Panc1 (cell line): ENCODE results near the gene NRM. TPM values are rescaled to one million over a fixed set of nuclear protein-coding genes. Genes with fewer than 3 reads are reported as not detected.

Experiments used
- ATAC-seq: fragments of 200-7000 bp; cut with Tn5 transposase; 2 replicates; pipeline ENCODE4 v1.9.1; 2020; ENCODE audit warnings: mild to moderate bottlenecking, moderate library complexity
- BruUV-seq: library from RNA; stranded (reverse); fragments of 400-500 nt; replicated peaks from 2 replicates; lab custom pipeline; 2021; lab: Mats Ljungman, UMichigan
- CTCF ChIA-PET: fragments of 300-600 bp; sonication (Branson Sonifier 250); formaldehyde crosslinking; loops from one replicate; lab custom pipeline; 2022; ENCODE audit warnings: antibody characterized with exemption; lab: Charles Lee
- POLR2A ChIA-PET: fragments of 300-600 bp; sonication (Branson Sonifier 250); formaldehyde crosslinking; loops from one replicate; lab custom pipeline; 2022; ENCODE audit warnings: antibody characterized with exemption; lab: Charles Lee
- DNase-seq: peaks from one replicate; pipeline ENCODE4 v3.0.0-alpha.2; 2010; ENCODE audit warnings: low read depth, low spot score
- H3K27ac ChIP-seq: 2 replicates; pipeline ENCODE4 v1.5.1; 2011; ENCODE audit warnings: mild to moderate bottlenecking, low read length, inconsistent platforms
- H3K27me3 ChIP-seq: fragments of 200-500 bp; sonication (Bioruptor generic); 2 replicates; pipeline ENCODE4 v1.6.0; 2014; ENCODE audit warnings: low read length, inconsistent platforms; ENCODE audit not compliant: control insufficient read depth, insufficient read depth
- H3K36me3 ChIP-seq: fragments of 200-500 bp; sonication (Bioruptor generic); 2 replicates; pipeline ENCODE4 v1.5.1; 2014; ENCODE audit warnings: inconsistent platforms, mild to moderate bottlenecking, low read length, moderate library complexity; ENCODE audit not compliant: control insufficient read depth, insufficient read depth
- H3K4me1 ChIP-seq: 2 replicates; pipeline ENCODE4 v1.5.1; 2011; ENCODE audit warnings: inconsistent platforms, mild to moderate bottlenecking, low read length, moderate library complexity; ENCODE audit not compliant: control insufficient read depth, insufficient read depth
- H3K4me3 ChIP-seq, 2 experiments: 2 replicates each; pipeline ENCODE4 v1.5.1; 2011 to 2012; ENCODE audit warnings: low read depth in 2 of 2, low read length in 2 of 2, mild to moderate bottlenecking in 2 of 2, inconsistent platforms in 1 of 2, moderate library complexity in 1 of 2
- H3K9me3 ChIP-seq: fragments of 200-500 bp; sonication (Bioruptor generic); 2 replicates; pipeline ENCODE4 v1.5.1; 2014; ENCODE audit warnings: low read depth, mild to moderate bottlenecking, inconsistent platforms, low read length, moderate library complexity; ENCODE audit not compliant: control insufficient read depth, insufficient read depth
- POLR2AphosphoS5 ChIP-seq: IDR thresholded peaks from 2 replicates; pipeline ENCODE4 v1.6.1; 2012; ENCODE audit warnings: mild to moderate bottlenecking, low read depth, low read length, moderate library complexity
- SIN3A ChIP-seq: IDR thresholded peaks from 2 replicates; pipeline ENCODE4 v1.6.1; 2012; ENCODE audit warnings: low read depth, mild to moderate bottlenecking, low read length, moderate library complexity, borderline replicate concordance; ENCODE audit not compliant: insufficient read depth
- TCF7L2 ChIP-seq: IDR thresholded peaks from 2 replicates; pipeline ENCODE4 v1.6.1; 2011; ENCODE audit warnings: mild to moderate bottlenecking, low read depth, low read length, inconsistent platforms
- in situ Hi-C: cut with HindIII; loops from 2 replicates; pipeline ENCODE4 v1.10.0; 2016; ENCODE audit warnings: low sequenced_read_pairs, low pct_unique_long_range_greater_than_20kb
- intact Hi-C: fragments of 100-400 bp; cut with micrococcal nuclease; formaldehyde crosslinking; loops from one replicate; pipeline ENCODE4 v1.10.0; 2022; ENCODE audit not compliant: unreplicated experiment
- total RNA-seq: library from RNA; stranded (reverse); gene quantifications from one replicate; pipeline ENCODE4 v1.2.1, GENCODE V29; 2021; ENCODE audit not compliant: unreplicated experiment
- TF ChIP-seq, protein P1 (sequence below), 2 experiments: IDR thresholded peaks; 2 replicates each; pipeline ENCODE4 v1.6.1; 2011 to 2012; ENCODE audit warnings: low read depth in 2 of 2, control low read depth in 1 of 2, low read length in 1 of 2, mild to moderate bottlenecking in 1 of 2, moderate library complexity in 1 of 2; ENCODE audit not compliant: insufficient read depth in 1 of 2
- TF ChIP-seq, protein P2 (sequence below): fragments of 450-650 bp; IDR thresholded peaks from 2 replicates; pipeline ENCODE4 v1.5.1; 2017; ENCODE audit warnings: mild to moderate bottlenecking

The NRM gene
- total RNA-seq, 1 experiment from 2014 or later = 21.9 TPM

DNA sequence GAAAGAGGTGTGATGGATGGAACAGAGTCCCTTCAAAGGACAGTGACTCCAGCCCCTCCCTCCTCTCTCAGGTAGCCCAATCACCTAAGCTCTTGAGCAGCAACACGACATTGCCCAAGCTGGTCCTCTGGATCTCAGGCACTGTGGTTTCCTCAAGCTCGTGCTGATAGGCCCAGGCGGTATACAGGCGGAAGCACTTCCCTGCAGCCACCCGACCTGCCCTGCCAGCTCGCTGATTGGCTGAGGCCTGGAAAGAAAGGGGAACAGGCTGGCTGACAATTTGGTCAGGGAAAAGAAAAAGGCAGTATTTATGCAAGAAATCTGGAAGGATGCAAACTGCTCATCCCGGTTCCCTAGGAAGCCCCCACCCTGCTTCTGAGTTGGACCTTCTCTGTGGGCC lies 34.3 kb downstream of the NRM start:
- Histone ChIP-seq H3K4me3 (no peak overlapping the region), H3K36me3 (peaks cover 3% of the 10 kb centered on the region; the same call in 1 of the 2 replicates), H3K4me1 (no peaks in the 10 kb centered on the region), H3K27me3 (no peaks in the 10 kb centered on the region), H3K9me3 (no peaks in the 10 kb centered on the region), H3K27ac (no peak overlapping the region)
- ATAC-seq (no peak), DNase-seq (no peak)
- intact Hi-C loops = no loop called here
- in situ Hi-C loops = no loop called here
- CTCF ChIA-PET = no interaction called here
- TF ChIP-seq SIN3A (no peak), TCF7L2 (no peak), POLR2AphosphoS5 (no peak)
- TF ChIP-seq, protein P1, sequence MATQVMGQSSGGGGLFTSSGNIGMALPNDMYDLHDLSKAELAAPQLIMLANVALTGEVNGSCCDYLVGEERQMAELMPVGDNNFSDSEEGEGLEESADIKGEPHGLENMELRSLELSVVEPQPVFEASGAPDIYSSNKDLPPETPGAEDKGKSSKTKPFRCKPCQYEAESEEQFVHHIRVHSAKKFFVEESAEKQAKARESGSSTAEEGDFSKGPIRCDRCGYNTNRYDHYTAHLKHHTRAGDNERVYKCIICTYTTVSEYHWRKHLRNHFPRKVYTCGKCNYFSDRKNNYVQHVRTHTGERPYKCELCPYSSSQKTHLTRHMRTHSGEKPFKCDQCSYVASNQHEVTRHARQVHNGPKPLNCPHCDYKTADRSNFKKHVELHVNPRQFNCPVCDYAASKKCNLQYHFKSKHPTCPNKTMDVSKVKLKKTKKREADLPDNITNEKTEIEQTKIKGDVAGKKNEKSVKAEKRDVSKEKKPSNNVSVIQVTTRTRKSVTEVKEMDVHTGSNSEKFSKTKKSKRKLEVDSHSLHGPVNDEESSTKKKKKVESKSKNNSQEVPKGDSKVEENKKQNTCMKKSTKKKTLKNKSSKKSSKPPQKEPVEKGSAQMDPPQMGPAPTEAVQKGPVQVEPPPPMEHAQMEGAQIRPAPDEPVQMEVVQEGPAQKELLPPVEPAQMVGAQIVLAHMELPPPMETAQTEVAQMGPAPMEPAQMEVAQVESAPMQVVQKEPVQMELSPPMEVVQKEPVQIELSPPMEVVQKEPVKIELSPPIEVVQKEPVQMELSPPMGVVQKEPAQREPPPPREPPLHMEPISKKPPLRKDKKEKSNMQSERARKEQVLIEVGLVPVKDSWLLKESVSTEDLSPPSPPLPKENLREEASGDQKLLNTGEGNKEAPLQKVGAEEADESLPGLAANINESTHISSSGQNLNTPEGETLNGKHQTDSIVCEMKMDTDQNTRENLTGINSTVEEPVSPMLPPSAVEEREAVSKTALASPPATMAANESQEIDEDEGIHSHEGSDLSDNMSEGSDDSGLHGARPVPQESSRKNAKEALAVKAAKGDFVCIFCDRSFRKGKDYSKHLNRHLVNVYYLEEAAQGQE (IDR thresholded peaks at IDR 0.05; ENCODE audit: insufficient read depth in 1 of 2, low read depth in 2 of 2, low read length in 1 of 2) = no peak
- TF ChIP-seq, protein P2, sequence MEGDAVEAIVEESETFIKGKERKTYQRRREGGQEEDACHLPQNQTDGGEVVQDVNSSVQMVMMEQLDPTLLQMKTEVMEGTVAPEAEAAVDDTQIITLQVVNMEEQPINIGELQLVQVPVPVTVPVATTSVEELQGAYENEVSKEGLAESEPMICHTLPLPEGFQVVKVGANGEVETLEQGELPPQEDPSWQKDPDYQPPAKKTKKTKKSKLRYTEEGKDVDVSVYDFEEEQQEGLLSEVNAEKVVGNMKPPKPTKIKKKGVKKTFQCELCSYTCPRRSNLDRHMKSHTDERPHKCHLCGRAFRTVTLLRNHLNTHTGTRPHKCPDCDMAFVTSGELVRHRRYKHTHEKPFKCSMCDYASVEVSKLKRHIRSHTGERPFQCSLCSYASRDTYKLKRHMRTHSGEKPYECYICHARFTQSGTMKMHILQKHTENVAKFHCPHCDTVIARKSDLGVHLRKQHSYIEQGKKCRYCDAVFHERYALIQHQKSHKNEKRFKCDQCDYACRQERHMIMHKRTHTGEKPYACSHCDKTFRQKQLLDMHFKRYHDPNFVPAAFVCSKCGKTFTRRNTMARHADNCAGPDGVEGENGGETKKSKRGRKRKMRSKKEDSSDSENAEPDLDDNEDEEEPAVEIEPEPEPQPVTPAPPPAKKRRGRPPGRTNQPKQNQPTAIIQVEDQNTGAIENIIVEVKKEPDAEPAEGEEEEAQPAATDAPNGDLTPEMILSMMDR = no peak
- no TSS peak for BruUV-seq
- POLR2A ChIA-PET = interaction anchor here (0.6 kb wide), 1 partner anchor 63 kb away, joined by 7 read pairs; no protein-coding TSS in a partner anchor

DNA sequence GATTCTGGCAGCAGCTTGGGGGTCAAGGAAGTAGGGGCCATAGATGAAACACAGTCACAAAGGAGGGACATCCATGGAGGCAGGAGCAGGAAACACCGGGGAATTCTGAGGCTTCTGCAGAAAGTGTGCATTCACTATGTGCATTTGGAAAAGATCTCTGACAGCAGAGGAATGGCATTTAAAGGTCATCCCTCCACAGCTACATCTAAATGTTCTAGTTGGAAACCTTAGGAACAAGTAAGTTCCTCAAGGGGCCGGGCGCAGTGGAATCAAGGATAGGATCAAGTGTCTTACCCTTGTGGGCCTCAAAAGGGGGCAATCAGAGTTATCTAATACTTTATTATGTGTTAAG lies 35.1 kb downstream of the NRM start:
- ChIA-PET CTCF (no interaction called here), POLR2A (no interaction called here)
- Histone ChIP-seq H3K4me3 (no peak overlapping the region), H3K9me3 (no peaks in the 10 kb centered on the region), H3K27ac (no peak overlapping the region), H3K36me3 (peaks cover 3% of the 10 kb centered on the region; the same call in 1 of the 2 replicates), H3K4me1 (no peaks in the 10 kb centered on the region), H3K27me3 (no peaks in the 10 kb centered on the region)
- intact Hi-C loops (no loop called here), in situ Hi-C loops (no loop called here)
- TF ChIP-seq TCF7L2 (no peak), POLR2AphosphoS5 (no peak), SIN3A (no peak)
- TF ChIP-seq, protein P1 (IDR thresholded peaks at IDR 0.05; ENCODE audit: insufficient read depth in 1 of 2, low read depth in 2 of 2, low read length in 1 of 2) = no peak
- TF ChIP-seq, protein P2 = no peak
- no peak for ATAC-seq
- no TSS peak for BruUV-seq
- DNase-seq = no peak
